ENCODE data around the gene LCE1B.

Gene LCE1B

GRCh38 chr1:152811671-152812070, at the start of gene LCE1B:
TSS of gene LCE1B (plus strand) at chr1:152811971. CDS start at chr1:152812447, 476 bp downstream.
- H3K36me3 ChIP-seq (ENCODE audit: control insufficient read depth, insufficient read depth, low read length), result no peaks in the 10 kb centered on the region
- H3K4me1 ChIP-seq (ENCODE audit: control insufficient read depth, insufficient read depth, low read length), result no peaks in the 10 kb centered on the region
- H3K9me3 ChIP-seq (ENCODE audit: control insufficient read depth, low read length), result no peaks in the 10 kb centered on the region
- no peak within 1 kb of the TSS for H3K4me3 ChIP-seq (ENCODE audit: low read length)
- H3K27me3 ChIP-seq (ENCODE audit: control insufficient read depth, insufficient read depth, low read length), result no peaks in the 10 kb centered on the region
- no peak within 1 kb of the TSS for H3K9ac ChIP-seq (ENCODE audit: low read length)

GRCh38 chr1:152768847-152769533, 42.8 kb upstream of the LCE1B start:
- Histone ChIP-seq H3K9ac (ENCODE audit: low read length) (no peak overlapping the region), H3K4me3 (ENCODE audit: low read length) (no peak overlapping the region), H3K27me3 (ENCODE audit: control insufficient read depth, insufficient read depth, low read length) (no peaks in the 10 kb centered on the region), H3K36me3 (ENCODE audit: control insufficient read depth, insufficient read depth, low read length) (no peaks in the 10 kb centered on the region), H3K4me1 (ENCODE audit: control insufficient read depth, insufficient read depth, low read length) (no peaks in the 10 kb centered on the region), H3K9me3 (ENCODE audit: control insufficient read depth, low read length) (no peaks in the 10 kb centered on the region)

GRCh38 chr1:152770411-152770810, 41.4 kb upstream of the LCE1B start:
- Histone ChIP-seq H3K9me3 (ENCODE audit: control insufficient read depth, low read length) (no peaks in the 10 kb centered on the region), H3K27me3 (ENCODE audit: control insufficient read depth, insufficient read depth, low read length) (no peaks in the 10 kb centered on the region), H3K36me3 (ENCODE audit: control insufficient read depth, insufficient read depth, low read length) (no peaks in the 10 kb centered on the region), H3K4me3 (ENCODE audit: low read length) (no peak overlapping the region), H3K4me1 (ENCODE audit: control insufficient read depth, insufficient read depth, low read length) (no peaks in the 10 kb centered on the region), H3K9ac (ENCODE audit: low read length) (no peak overlapping the region)

GRCh38 chr1:152774875-152775274, 36.9 kb upstream of the LCE1B start, which contains the start of gene LCE1F:
TSS of gene LCE1F (plus strand) at chr1:152775140. CDS start at chr1:152776372, 1,232 bp downstream.
- no peaks in the 10 kb centered on the region for H3K4me1 ChIP-seq (ENCODE audit: control insufficient read depth, insufficient read depth, low read length)
- H3K9ac ChIP-seq (ENCODE audit: low read length), result no peak within 1 kb of the TSS
- no peaks in the 10 kb centered on the region for H3K9me3 ChIP-seq (ENCODE audit: control insufficient read depth, low read length)
- H3K4me3 ChIP-seq (ENCODE audit: low read length), result no peak within 1 kb of the TSS
- H3K27me3 ChIP-seq (ENCODE audit: control insufficient read depth, insufficient read depth, low read length), result no peaks in the 10 kb centered on the region
- H3K36me3 ChIP-seq (ENCODE audit: control insufficient read depth, insufficient read depth, low read length), result no peaks in the 10 kb centered on the region

- H3K9me3 ChIP-seq (ENCODE audit: control insufficient read depth, low read length), result no peaks in the 10 kb centered on the region
- no peaks in the 10 kb centered on the region for H3K36me3 ChIP-seq (ENCODE audit: control insufficient read depth, insufficient read depth, low read length)
- no peak overlapping the region for H3K4me3 ChIP-seq (ENCODE audit: low read length)
- no peak overlapping the region for H3K9ac ChIP-seq (ENCODE audit: low read length)
- no peaks in the 10 kb centered on the region for H3K27me3 ChIP-seq (ENCODE audit: control insufficient read depth, insufficient read depth, low read length)
- H3K4me1 ChIP-seq (ENCODE audit: control insufficient read depth, insufficient read depth, low read length), result no peaks in the 10 kb centered on the region
Observed at GRCh38 chr1:152776361-152776760, 35.4 kb upstream of the LCE1B start.

- no peaks in the 10 kb centered on the region for H3K4me1 ChIP-seq (ENCODE audit: control insufficient read depth, insufficient read depth, low read length)
- no peaks in the 10 kb centered on the region for H3K27me3 ChIP-seq (ENCODE audit: control insufficient read depth, insufficient read depth, low read length)
- H3K36me3 ChIP-seq (ENCODE audit: control insufficient read depth, insufficient read depth, low read length), result no peaks in the 10 kb centered on the region
- H3K9ac ChIP-seq (ENCODE audit: low read length), result no peak overlapping the region
- H3K4me3 ChIP-seq (ENCODE audit: low read length), result no peak overlapping the region
- no peaks in the 10 kb centered on the region for H3K9me3 ChIP-seq (ENCODE audit: control insufficient read depth, low read length)
Observed at GRCh38 chr1:152777510-152778137, 34.1 kb upstream of the LCE1B start.

GRCh38 chr1:152783095-152783494, 28.7 kb upstream of the LCE1B start:
- H3K27me3 ChIP-seq (ENCODE audit: control insufficient read depth, insufficient read depth, low read length), result no peaks in the 10 kb centered on the region
- no peak overlapping the region for H3K9ac ChIP-seq (ENCODE audit: low read length)
- peaks cover 3% of the 10 kb centered on the region for H3K4me1 ChIP-seq (ENCODE audit: control insufficient read depth, insufficient read depth, low read length)
- H3K36me3 ChIP-seq (ENCODE audit: control insufficient read depth, insufficient read depth, low read length), result no peaks in the 10 kb centered on the region
- H3K4me3 ChIP-seq (ENCODE audit: low read length), result no peak overlapping the region
- H3K9me3 ChIP-seq (ENCODE audit: control insufficient read depth, low read length), result no peaks in the 10 kb centered on the region

GRCh38 chr1:152786077-152786476, 25.7 kb upstream of the LCE1B start, which contains the start of gene LCE1E:
TSS of gene LCE1E (plus strand) at chr1:152786257. CDS start at chr1:152787300, 1,043 bp downstream.
- Histone ChIP-seq H3K9me3 (ENCODE audit: control insufficient read depth, low read length) (no peaks in the 10 kb centered on the region), H3K4me3 (ENCODE audit: low read length) (no peak within 1 kb of the TSS), H3K36me3 (ENCODE audit: control insufficient read depth, insufficient read depth, low read length) (no peaks in the 10 kb centered on the region), H3K4me1 (ENCODE audit: control insufficient read depth, insufficient read depth, low read length) (peaks cover 3% of the 10 kb centered on the region), H3K9ac (ENCODE audit: low read length) (no peak within 1 kb of the TSS), H3K27me3 (ENCODE audit: control insufficient read depth, insufficient read depth, low read length) (no peaks in the 10 kb centered on the region)

- Histone ChIP-seq H3K9me3 (ENCODE audit: control insufficient read depth, low read length) (no peaks in the 10 kb centered on the region), H3K4me3 (ENCODE audit: low read length) (no peak overlapping the region), H3K27me3 (ENCODE audit: control insufficient read depth, insufficient read depth, low read length) (no peaks in the 10 kb centered on the region), H3K36me3 (ENCODE audit: control insufficient read depth, insufficient read depth, low read length) (no peaks in the 10 kb centered on the region), H3K4me1 (ENCODE audit: control insufficient read depth, insufficient read depth, low read length) (no peaks in the 10 kb centered on the region), H3K9ac (ENCODE audit: low read length) (no peak overlapping the region)
Observed at GRCh38 chr1:152795686-152796085, 16.1 kb upstream of the LCE1B start.

GRCh38 chr1:152796421-152796820, 15.3 kb upstream of the LCE1B start, which contains the start of gene LCE1D:
TSS of gene LCE1D (plus strand) at chr1:152796721. CDS start at chr1:152797795, 1,074 bp downstream.
- H3K9me3 ChIP-seq (ENCODE audit: control insufficient read depth, low read length), result no peaks in the 10 kb centered on the region
- H3K9ac ChIP-seq (ENCODE audit: low read length), result no peak within 1 kb of the TSS
- no peaks in the 10 kb centered on the region for H3K36me3 ChIP-seq (ENCODE audit: control insufficient read depth, insufficient read depth, low read length)
- no peak within 1 kb of the TSS for H3K4me3 ChIP-seq (ENCODE audit: low read length)
- H3K27me3 ChIP-seq (ENCODE audit: control insufficient read depth, insufficient read depth, low read length), result no peaks in the 10 kb centered on the region
- no peaks in the 10 kb centered on the region for H3K4me1 ChIP-seq (ENCODE audit: control insufficient read depth, insufficient read depth, low read length)

GRCh38 chr1:152801333-152801732, 10.4 kb upstream of the LCE1B start:
- Histone ChIP-seq H3K9me3 (ENCODE audit: control insufficient read depth, low read length) (no peaks in the 10 kb centered on the region), H3K4me3 (ENCODE audit: low read length) (no peak overlapping the region), H3K4me1 (ENCODE audit: control insufficient read depth, insufficient read depth, low read length) (no peaks in the 10 kb centered on the region), H3K9ac (ENCODE audit: low read length) (no peak overlapping the region), H3K27me3 (ENCODE audit: control insufficient read depth, insufficient read depth, low read length) (no peaks in the 10 kb centered on the region), H3K36me3 (ENCODE audit: control insufficient read depth, insufficient read depth, low read length) (no peaks in the 10 kb centered on the region)

- H3K4me3 ChIP-seq (ENCODE audit: low read length), result no peak within 1 kb of the TSS
- H3K36me3 ChIP-seq (ENCODE audit: control insufficient read depth, insufficient read depth, low read length), result no peaks in the 10 kb centered on the region
Observed at GRCh38 chr1:152806576-152806975, 5.2 kb upstream of the LCE1B start, which contains the start of gene LCE1C. TSS of gene LCE1C (minus strand) at chr1:152806651. CDS start at chr1:152805478, 1,173 bp downstream.

More at GRCh38 chr1:152806576-152806975, 5.2 kb upstream of the LCE1B start, which contains the start of gene LCE1C:
- no peaks in the 10 kb centered on the region for H3K9me3 ChIP-seq (ENCODE audit: control insufficient read depth, low read length)
- no peaks in the 10 kb centered on the region for H3K4me1 ChIP-seq (ENCODE audit: control insufficient read depth, insufficient read depth, low read length)
- no peak within 1 kb of the TSS for H3K9ac ChIP-seq (ENCODE audit: low read length)
- no peaks in the 10 kb centered on the region for H3K27me3 ChIP-seq (ENCODE audit: control insufficient read depth, insufficient read depth, low read length)
